Gastroesophageal sphincter (tissue), 4 donors: ENCODE data around the gene KDM6A. TPM values are rescaled to one million over a fixed set of nuclear protein-coding genes. Genes with fewer than 3 reads are reported as not detected.
"Not testable (repeated sequence)": the region's sequence is repeated elsewhere in the genome, so short reads cannot be mapped to it uniquely, and the experiment has no call there.

Source experiments
- ATAC-seq: fragments of 150-250 bp; one replicate; pipeline ENCODE4 v1.9.1; 2016; ENCODE audit warnings: mild to moderate bottlenecking, moderate library complexity
- H3K27ac ChIP-seq, 4 donors: fragments of 200-600 bp; sonication (generic) in 3 of 4; 1 replicate in 3 of 4; 2 replicates in 1 of 4; pipeline ENCODE4 v1.5.1; 2016 to 2019
- H3K27me3 ChIP-seq: fragments of 200-600 bp; sonication (generic); one replicate; pipeline ENCODE4 v1.5.1; 2019
- H3K36me3 ChIP-seq, 2 donors: fragments of 200-600 bp; sonication (generic); one replicate each; pipeline ENCODE4 v1.5.1; 2019; ENCODE audit warnings: control low read depth in 1 of 2
- H3K4me1 ChIP-seq, 3 donors: fragments of 200-600 bp; sonication (generic); 1 replicate in 2 of 3; 2 replicates in 1 of 3; pipeline ENCODE4 v1.5.1; 2016 to 2019; ENCODE audit warnings: control low read depth in 2 of 3
- H3K4me3 ChIP-seq, 2 donors: fragments of 200-600 bp; sonication (generic); one replicate each; pipeline ENCODE4 v1.5.1; 2019; ENCODE audit warnings: mild to moderate bottlenecking in 1 of 2, moderate library complexity in 1 of 2
- H3K9me3 ChIP-seq, 3 donors: fragments of 200-600 bp; sonication (generic); one replicate each; pipeline ENCODE4 v1.5.1; 2017 to 2019; ENCODE audit warnings: control low read depth in 2 of 3
- EP300 ChIP-seq: sonication (generic); formaldehyde crosslinking; IDR thresholded peaks from one replicate; pipeline ENCODE4 v1.6.1; 2017; ENCODE audit warnings: antibody characterized with exemption, mild to moderate bottlenecking
- POLR2A ChIP-seq, 2 donors: fragments of 450-650 bp; IDR thresholded peaks; one replicate each; pipeline ENCODE4 v1.6.1; 2017; ENCODE audit warnings: antibody characterized with exemption in 2 of 2, mild to moderate bottlenecking in 2 of 2, moderate library complexity in 1 of 2
- POLR2AphosphoS5 ChIP-seq: sonication (generic); formaldehyde crosslinking; IDR thresholded peaks from one replicate; pipeline ENCODE4 v1.6.1; 2017; ENCODE audit warnings: antibody characterized with exemption
- WGBS, 2 donors: methylation state at CpG; one replicate each; pipeline ENCODE4 v1.1.5; 2018; ENCODE audit warnings: low coverage in 1 of 2; 5-methylcytosine and 5-hydroxymethylcytosine counted together
- total RNA-seq, 4 donors: library from RNA; depleted of rRNA; stranded (reverse); fragments of >200 nt; gene quantifications; one replicate each; pipeline ENCODE4 v1.1.0, GENCODE V29; 2016
- TF ChIP-seq, protein P1 (sequence below), 4 experiments: fragments of 200-600 bp in 2 of 4; fragments of 450-650 bp in 2 of 4; sonication (generic) in 1 of 4; IDR thresholded peaks; one replicate each; pipeline ENCODE4 v1.5.1; 2017 to 2019; ENCODE audit warnings: antibody characterized with exemption in 4 of 4, mild to moderate bottlenecking in 2 of 4, moderate library complexity in 2 of 4

The KDM6A gene
- total RNA-seq, 4 donors from 2014 or later = 17.0 to 28.6 (median 19.9) TPM

DNA sequence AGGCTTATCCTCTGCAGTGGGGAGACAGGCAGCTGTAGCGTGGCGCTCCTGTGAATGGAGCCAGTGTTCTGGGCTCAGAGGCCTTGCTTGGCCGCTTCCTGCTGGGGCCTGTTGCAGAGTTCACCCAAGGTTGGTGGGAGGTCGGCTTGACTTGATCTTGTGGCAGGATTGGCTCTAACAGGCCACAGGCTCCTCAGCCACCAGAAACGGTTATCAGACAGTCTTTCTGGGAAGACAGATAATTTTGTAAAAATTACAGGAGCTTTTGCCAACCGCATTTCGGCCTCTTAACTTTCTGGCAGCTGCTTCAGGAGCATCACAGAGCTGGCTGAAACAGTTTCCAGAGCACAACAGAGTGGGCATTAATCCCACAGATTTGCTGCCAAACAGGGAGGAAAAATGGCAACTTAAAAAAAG, 261.3 kb downstream of the KDM6A start:
- TF ChIP-seq, protein P1, sequence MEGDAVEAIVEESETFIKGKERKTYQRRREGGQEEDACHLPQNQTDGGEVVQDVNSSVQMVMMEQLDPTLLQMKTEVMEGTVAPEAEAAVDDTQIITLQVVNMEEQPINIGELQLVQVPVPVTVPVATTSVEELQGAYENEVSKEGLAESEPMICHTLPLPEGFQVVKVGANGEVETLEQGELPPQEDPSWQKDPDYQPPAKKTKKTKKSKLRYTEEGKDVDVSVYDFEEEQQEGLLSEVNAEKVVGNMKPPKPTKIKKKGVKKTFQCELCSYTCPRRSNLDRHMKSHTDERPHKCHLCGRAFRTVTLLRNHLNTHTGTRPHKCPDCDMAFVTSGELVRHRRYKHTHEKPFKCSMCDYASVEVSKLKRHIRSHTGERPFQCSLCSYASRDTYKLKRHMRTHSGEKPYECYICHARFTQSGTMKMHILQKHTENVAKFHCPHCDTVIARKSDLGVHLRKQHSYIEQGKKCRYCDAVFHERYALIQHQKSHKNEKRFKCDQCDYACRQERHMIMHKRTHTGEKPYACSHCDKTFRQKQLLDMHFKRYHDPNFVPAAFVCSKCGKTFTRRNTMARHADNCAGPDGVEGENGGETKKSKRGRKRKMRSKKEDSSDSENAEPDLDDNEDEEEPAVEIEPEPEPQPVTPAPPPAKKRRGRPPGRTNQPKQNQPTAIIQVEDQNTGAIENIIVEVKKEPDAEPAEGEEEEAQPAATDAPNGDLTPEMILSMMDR (IDR thresholded peaks at IDR 0.05) = no peak
- no peak for TF ChIP-seq EP300
- TF ChIP-seq POLR2A (IDR thresholded peaks at IDR 0.05) = no peak
- TF ChIP-seq POLR2AphosphoS5 = no peak
- Histone ChIP-seq H3K36me3 (no peaks in the 10 kb centered on the region), H3K27ac (peak overlapping the region in 2 of 4 donors; percentile 42 to 51), H3K4me1 (no peaks in the 10 kb centered on the region), H3K9me3 (no peaks in the 10 kb centered on the region), H3K4me3 (no peak overlapping the region), H3K27me3 (no peaks in the 10 kb centered on the region)
- 50% methylated on average over 3 of the region's 7 CpGs; no CpG with 5 or more reads in 1 of the 2 donors for WGBS, 2 donors
- no peak for ATAC-seq

DNA sequence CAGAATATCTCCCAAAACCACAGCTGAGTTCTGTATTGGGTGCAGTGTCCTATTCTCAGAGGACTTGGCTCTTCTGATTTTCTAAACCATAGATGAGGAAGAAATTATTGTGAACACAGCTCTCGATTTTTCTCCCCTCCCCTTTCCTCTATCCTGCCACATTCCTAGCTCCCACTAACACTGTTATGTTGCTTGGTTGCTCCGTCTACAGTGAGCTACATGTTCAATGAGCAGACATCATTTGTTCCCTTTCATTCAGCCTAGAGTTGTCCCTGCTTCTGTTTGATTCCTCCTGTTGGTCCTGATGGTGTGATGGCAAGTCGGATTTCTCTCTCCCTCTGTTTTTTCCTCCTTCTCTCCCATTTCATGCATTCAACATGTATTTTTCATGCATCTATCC, 261.8 kb downstream of the KDM6A start:
- peak overlapping the region in 1 of 4 donors; percentile 51 for H3K27ac ChIP-seq
- H3K4me3 ChIP-seq = no peak overlapping the region
- WGBS, 2 donors = 30 to 33% methylated on average over 1 to 3 of the region's 3 CpGs
- no peaks in the 10 kb centered on the region for H3K27me3 ChIP-seq
- TF ChIP-seq POLR2AphosphoS5 (no peak), POLR2A (IDR thresholded peaks at IDR 0.05) (no peak), EP300 (no peak)
- TF ChIP-seq, protein P1 (IDR thresholded peaks at IDR 0.05) = no peak
- H3K36me3 ChIP-seq = no peaks in the 10 kb centered on the region
- H3K4me1 ChIP-seq = no peaks in the 10 kb centered on the region
- H3K9me3 ChIP-seq = no peaks in the 10 kb centered on the region
- no peak for ATAC-seq

DNA sequence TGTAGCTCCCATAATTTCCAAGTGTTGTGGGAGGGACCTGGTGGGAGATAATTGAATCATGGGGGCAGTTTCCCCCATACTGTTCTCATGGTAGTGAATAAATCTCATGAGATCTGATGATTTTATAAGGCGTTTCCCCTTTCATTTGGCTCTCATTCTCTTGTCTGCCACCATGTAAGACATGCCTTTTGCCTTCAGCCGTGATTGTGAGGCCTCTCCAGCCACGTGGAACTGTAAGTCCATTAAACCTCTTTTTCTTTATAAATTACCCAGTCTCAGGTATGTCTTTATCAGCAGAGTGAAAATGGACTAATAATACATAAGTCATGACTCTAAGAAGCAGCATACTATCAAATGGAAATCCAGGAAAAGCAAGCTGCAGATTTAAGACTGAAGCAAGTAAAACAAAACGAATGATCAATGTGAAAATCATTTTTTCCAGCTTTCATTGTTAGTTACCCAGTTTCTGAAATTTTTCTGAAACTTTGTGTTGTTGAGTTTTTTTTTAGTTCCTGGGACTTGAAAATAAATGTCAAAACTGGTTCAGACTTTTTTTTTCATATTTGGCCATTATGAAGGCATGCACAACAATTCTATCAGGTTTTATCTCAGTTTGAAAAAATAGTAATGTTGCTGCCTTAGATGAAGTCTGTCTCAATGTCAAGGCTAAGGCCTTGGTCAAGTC, 262.5 kb downstream of the KDM6A start:
- not testable (repeated sequence) for H3K4me1 ChIP-seq, H3K4me3 ChIP-seq, H3K9me3 ChIP-seq, H3K36me3 ChIP-seq, H3K27me3 ChIP-seq, ATAC-seq, H3K27ac ChIP-seq
- WGBS, 2 donors = 83 to 90% methylated on average over 2 to 4 of the region's 4 CpGs

DNA sequence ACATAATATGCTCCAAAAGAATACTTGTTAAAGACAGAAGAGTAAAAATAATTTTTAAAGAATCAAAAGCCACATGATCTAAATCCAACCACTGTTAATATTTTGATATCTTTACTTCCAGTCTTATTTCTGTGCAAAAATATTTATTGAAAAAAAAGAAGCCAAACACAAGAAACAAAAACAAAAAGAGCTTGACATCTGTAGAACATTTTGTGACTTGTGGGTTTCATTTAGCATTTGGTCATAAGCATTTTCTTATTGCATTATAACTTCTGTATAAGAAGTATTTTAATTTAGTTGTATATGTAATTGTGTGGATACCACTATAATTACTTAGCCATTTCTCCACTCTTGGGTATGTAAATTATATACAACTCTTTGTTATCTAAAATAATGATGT, 264.5 kb downstream of the KDM6A start:
- no peaks in the 10 kb centered on the region for H3K27me3 ChIP-seq
- no peak for TF ChIP-seq POLR2AphosphoS5
- TF ChIP-seq, protein P1 (IDR thresholded peaks at IDR 0.05) = no peak
- no peak for TF ChIP-seq POLR2A (IDR thresholded peaks at IDR 0.05)
- TF ChIP-seq EP300 = no peak
- H3K9me3 ChIP-seq = no peaks in the 10 kb centered on the region
- no peak overlapping the region for H3K4me3 ChIP-seq
- no peaks in the 10 kb centered on the region for H3K36me3 ChIP-seq
- H3K4me1 ChIP-seq = no peaks in the 10 kb centered on the region
- ATAC-seq = no peak
- H3K27ac ChIP-seq = no peak overlapping the region

DNA sequence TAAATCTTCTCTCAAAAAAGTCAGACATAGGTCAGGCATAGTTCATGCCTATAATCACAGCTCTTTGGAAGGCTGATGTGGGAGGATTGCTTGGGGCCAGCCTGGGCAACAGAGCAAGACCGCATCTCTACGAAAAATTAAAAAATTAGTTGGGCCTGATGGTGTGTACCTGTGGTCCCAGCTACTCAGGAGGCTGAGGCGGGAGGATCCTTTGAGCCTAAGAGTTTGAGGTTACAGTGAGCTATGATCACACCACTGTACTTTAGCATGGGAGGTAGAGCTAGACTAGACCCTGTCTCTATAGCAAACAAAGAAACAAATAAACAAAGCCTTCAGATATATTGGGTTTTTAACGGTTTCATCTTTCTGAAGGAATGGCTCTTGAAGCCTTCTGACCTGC, 265.5 kb downstream of the KDM6A start:
- no peak overlapping the region for H3K4me3 ChIP-seq
- no peaks in the 10 kb centered on the region for H3K4me1 ChIP-seq
- H3K27ac ChIP-seq = no peak overlapping the region
- no peaks in the 10 kb centered on the region for H3K9me3 ChIP-seq
- 97 to 100% methylated on average over 3 to 4 of the region's 4 CpGs for WGBS, 2 donors
- no peaks in the 10 kb centered on the region for H3K36me3 ChIP-seq
- TF ChIP-seq POLR2AphosphoS5 (no peak), POLR2A (IDR thresholded peaks at IDR 0.05) (no peak), EP300 (no peak)
- TF ChIP-seq, protein P1 (IDR thresholded peaks at IDR 0.05) = no peak
- no peak for ATAC-seq
- no peaks in the 10 kb centered on the region for H3K27me3 ChIP-seq
